ENCODE measurements around the gene PLPPR2. TPM values are rescaled to one million over a fixed set of nuclear protein-coding genes. Genes with fewer than 3 reads are reported as not detected.

Gene PLPPR2
- polyA plus RNA-seq, 1 experiment, result 13.8 TPM

DNA sequence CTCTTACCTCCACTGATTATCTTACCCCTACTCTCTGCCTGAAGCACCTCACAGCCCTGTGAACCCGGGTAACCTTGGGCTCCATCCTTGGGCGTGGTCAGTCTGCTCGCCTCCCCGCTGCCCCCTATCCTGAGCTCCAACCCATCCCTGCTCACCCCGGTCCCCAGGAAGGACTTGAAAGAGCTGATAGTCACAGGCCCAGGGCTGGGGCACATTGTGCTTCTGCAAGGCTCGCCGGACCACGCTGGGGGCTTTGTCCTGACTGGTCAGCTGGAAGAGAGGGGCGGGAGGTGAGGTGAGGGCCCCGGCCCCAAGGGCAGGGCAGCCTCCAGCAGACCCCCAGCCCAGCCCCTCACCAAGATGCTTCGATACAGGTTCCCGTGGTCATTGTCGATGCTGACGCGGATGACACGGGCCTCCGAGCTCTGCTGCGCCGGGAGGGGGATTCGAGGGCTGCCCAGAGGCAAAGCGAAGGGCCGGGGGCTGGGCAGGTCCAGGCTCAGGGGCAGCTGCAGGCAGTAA lies 41.9 kb downstream of the PLPPR2 start:
- Histone ChIP-seq H3K27me3 (ENCODE audit: control insufficient read depth, insufficient read depth, low read length) (peaks cover 3% of the 10 kb centered on the region), H3K27ac (ENCODE audit: low read depth, low read length) (no peak overlapping the region), H3K4me3 (ENCODE audit: low read depth, low read length) (no peak overlapping the region), H3K9me3 (ENCODE audit: control insufficient read depth, insufficient read depth, low read length) (no peaks in the 10 kb centered on the region; the same call in 1 of the 2 replicates)
- no peak for DNase-seq (ENCODE audit: low read depth, low spot score)
- ChIA-PET POLR2A (no interaction called here), CTCF (no interaction called here)
- no peak for TF ChIP-seq CTCF (IDR thresholded peaks at IDR 0.05; ENCODE audit: low read depth, low read length)

DNA sequence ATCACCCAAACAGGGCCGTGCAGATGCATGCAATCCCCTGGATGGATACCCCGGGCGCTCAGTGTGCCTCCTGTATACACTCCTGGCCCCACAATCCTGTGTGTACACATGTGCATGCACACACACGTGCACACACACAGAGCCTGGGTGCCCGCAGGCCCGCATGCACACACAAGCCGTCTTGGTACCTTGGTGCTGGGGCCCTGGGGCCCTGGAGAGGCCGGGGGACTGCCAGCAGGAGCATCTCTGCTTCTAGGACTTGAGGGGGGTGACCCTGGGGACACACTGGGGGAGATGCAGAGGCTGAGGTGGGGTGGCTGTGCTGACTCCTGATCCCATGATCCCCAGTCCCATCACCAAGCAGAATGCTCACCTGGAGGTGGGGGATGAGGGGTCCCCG lies 44.4 kb downstream of the PLPPR2 start:
- Histone ChIP-seq H3K27me3 (ENCODE audit: control insufficient read depth, insufficient read depth, low read length) (peaks cover 3% of the 10 kb centered on the region), H3K9me3 (ENCODE audit: control insufficient read depth, insufficient read depth, low read length) (no peaks in the 10 kb centered on the region; the same call in 1 of the 2 replicates), H3K27ac (ENCODE audit: low read depth, low read length) (no peak overlapping the region), H3K4me3 (ENCODE audit: low read depth, low read length) (no peak overlapping the region)
- DNase-seq (ENCODE audit: low read depth, low spot score), result no peak
- POLR2A ChIA-PET, result no interaction called here
- TF ChIP-seq CTCF (IDR thresholded peaks at IDR 0.05; ENCODE audit: low read depth, low read length), result no peak
- CTCF ChIA-PET, result no interaction called here

GRCh38 chr19:11400798-11401197 lies 45.6 kb downstream of the PLPPR2 start:
- POLR2A ChIA-PET, result interaction anchor here (0.9 kb wide), 1 partner anchor 35 kb away, joined by 3 read pairs; the partner anchor contains the start of gene PRKCSH
- no peak overlapping the region for H3K27ac ChIP-seq (ENCODE audit: low read depth, low read length)
- H3K27me3 ChIP-seq (ENCODE audit: control insufficient read depth, insufficient read depth, low read length), result peaks cover 3% of the 10 kb centered on the region
- no peaks in the 10 kb centered on the region; the same call in 1 of the 2 replicates for H3K9me3 ChIP-seq (ENCODE audit: control insufficient read depth, insufficient read depth, low read length)
- DNase-seq (ENCODE audit: low read depth, low spot score), result no peak
- CTCF ChIA-PET, result no interaction called here
- no peak overlapping the region for H3K4me3 ChIP-seq (ENCODE audit: low read depth, low read length)
- no peak for TF ChIP-seq CTCF (IDR thresholded peaks at IDR 0.05; ENCODE audit: low read depth, low read length)

- TF ChIP-seq CTCF (IDR thresholded peaks at IDR 0.05; ENCODE audit: low read depth, low read length), result no peak
- Histone ChIP-seq H3K27me3 (ENCODE audit: control insufficient read depth, insufficient read depth, low read length) (peaks cover 2% of the 10 kb centered on the region), H3K27ac (ENCODE audit: low read depth, low read length) (no peak overlapping the region), H3K4me3 (ENCODE audit: low read depth, low read length) (no peak overlapping the region), H3K9me3 (ENCODE audit: control insufficient read depth, insufficient read depth, low read length) (no peaks in the 10 kb centered on the region; the same call in 1 of the 2 replicates)
- ChIA-PET POLR2A (interaction anchor here (0.9 kb wide), 1 partner anchor 33 kb away, joined by 3 read pairs; the partner anchor contains the start of gene PRKCSH), CTCF (interaction anchor here (0.6 to 1.2 kb wide), 3 partner anchors 9 to 19 kb away, joined by 4 to 6 read pairs (median 5); no protein-coding TSS in a partner anchor)
- no peak for DNase-seq (ENCODE audit: low read depth, low spot score)
Measured at GRCh38 chr19:11401808-11402543, 46.7 kb downstream of the PLPPR2 start.

GRCh38 chr19:11404588-11405222 lies 49.5 kb downstream of the PLPPR2 start:
- Histone ChIP-seq H3K4me3 (ENCODE audit: low read depth, low read length) (no peak overlapping the region), H3K9me3 (ENCODE audit: control insufficient read depth, insufficient read depth, low read length) (no peaks in the 10 kb centered on the region; the same call in 1 of the 2 replicates), H3K27ac (ENCODE audit: low read depth, low read length) (no peak overlapping the region), H3K27me3 (ENCODE audit: control insufficient read depth, insufficient read depth, low read length) (no peaks in the 10 kb centered on the region)
- ChIA-PET POLR2A (no interaction called here), CTCF (interaction anchor here (1.2 kb wide), 1 partner anchor 23 kb away, joined by 3 read pairs; no protein-coding TSS in a partner anchor)
- no peak for DNase-seq (ENCODE audit: low read depth, low spot score)
- TF ChIP-seq CTCF (IDR thresholded peaks at IDR 0.05; ENCODE audit: low read depth, low read length), result no peak

Measured in AG04450 (cell line).